Mammary epithelial cell (primary cell): Measurements from ENCODE around the gene NOSTRIN.

ENCODE experiments used
- CTCF ChIP-seq, 2 donors: IDR thresholded peaks in 1 of 2; conservative IDR thresholded peaks in 1 of 2; 2 replicates each; pipeline ENCODE4 v1.5.1; 2011 to 2012; ENCODE audit warnings: inconsistent platforms in 2 of 2, low read length in 2 of 2, mild to moderate bottlenecking in 2 of 2, control low read depth in 1 of 2, low read depth in 1 of 2; ENCODE audit not compliant: insufficient read depth in 1 of 2; ENCODE audit errors: extremely low read depth in 1 of 2
- EZH2 ChIP-seq: IDR thresholded peaks from 2 replicates; pipeline ENCODE4 v1.6.1; 2012; ENCODE audit warnings: low read length, inconsistent platforms, borderline replicate concordance

- TF ChIP-seq CTCF (conservative IDR thresholded peaks at IDR 0.05 in 1 of 2, IDR thresholded peaks at IDR 0.05 in 1 of 2; ENCODE audit: extremely low read depth in 1 of 2, insufficient read depth in 1 of 2, low read depth in 1 of 2, low read length in 2 of 2) (no peak), EZH2 (no peak)
Measured at GRCh38 chr2:168894101-168894500, 91.7 kb downstream of the NOSTRIN start.
